Kidney epithelial cell (primary cell): ENCODE data around the gene UQCR10. TPM values are rescaled to one million over a fixed set of nuclear protein-coding genes. Genes with fewer than 3 reads are reported as not detected.

Experiments used
- DNase-seq: peaks from one replicate; pipeline ENCODE4 v3.0.0-alpha.2; 2010; ENCODE audit warnings: low read depth
- H3K27me3 ChIP-seq: 2 replicates; pipeline ENCODE4 v1.6.0; 2011; ENCODE audit warnings: low read length; ENCODE audit not compliant: control insufficient read depth, insufficient read depth
- H3K36me3 ChIP-seq: 2 replicates; pipeline ENCODE4 v1.5.1; 2011; ENCODE audit warnings: low read length; ENCODE audit not compliant: control insufficient read depth, insufficient read depth
- H3K4me3 ChIP-seq: 2 replicates; pipeline ENCODE4 v1.5.1; 2011; ENCODE audit warnings: low read depth, mild to moderate bottlenecking, control low read depth, low read length
- CTCF ChIP-seq: IDR thresholded peaks from 2 replicates; pipeline ENCODE4 v1.5.1; 2011; ENCODE audit warnings: mild to moderate bottlenecking, moderate library complexity, low read length, control low read depth, inconsistent platforms; ENCODE audit not compliant: insufficient read depth, poor library complexity, severe bottlenecking
- total RNA-seq: library from RNA; depleted of rRNA; stranded (reverse); fragments of >200 nt; gene quantifications from 2 replicates; pipeline ENCODE4 v1.2.3, GENCODE V29; 2015

UQCR10 gene
- total RNA-seq, 1 donor from 2014 or later = 62.0 TPM

GRCh38 chr22:29722151-29722550 lies 45.0 kb upstream of the UQCR10 start:
- DNase-seq = no peak
- Histone ChIP-seq H3K36me3 (no peaks in the 10 kb centered on the region), H3K4me3 (no peak overlapping the region), H3K27me3 (peaks cover 53% of the 10 kb centered on the region)
- no peak for TF ChIP-seq CTCF

GRCh38 chr22:29722587-29722986 lies 44.6 kb upstream of the UQCR10 start:
- peaks cover 53% of the 10 kb centered on the region for H3K27me3 ChIP-seq
- no peak for TF ChIP-seq CTCF

GRCh38 chr22:29723766-29724165 lies 43.4 kb upstream of the UQCR10 start:
- Histone ChIP-seq H3K4me3 (no peak overlapping the region), H3K36me3 (no peaks in the 10 kb centered on the region), H3K27me3 (peaks cover 46% of the 10 kb centered on the region)
- no peak for TF ChIP-seq CTCF
- no peak for DNase-seq

More at GRCh38 chr22:29722587-29722986, 44.6 kb upstream of the UQCR10 start:
- Histone ChIP-seq H3K4me3 (no peak overlapping the region), H3K36me3 (no peaks in the 10 kb centered on the region)
- no peak for DNase-seq

- H3K4me3 ChIP-seq = no peak overlapping the region
- DNase-seq = no peak
- no peaks in the 10 kb centered on the region for H3K36me3 ChIP-seq
- H3K27me3 ChIP-seq = peaks cover 37% of the 10 kb centered on the region
- TF ChIP-seq CTCF = no peak
Measured at GRCh38 chr22:29724843-29725242, 42.3 kb upstream of the UQCR10 start.

GRCh38 chr22:29726106-29726505 lies 41.1 kb upstream of the UQCR10 start:
- Histone ChIP-seq H3K4me3 (no peak overlapping the region), H3K36me3 (no peaks in the 10 kb centered on the region), H3K27me3 (peaks cover 30% of the 10 kb centered on the region)
- DNase-seq = no peak
- no peak for TF ChIP-seq CTCF

- no peak for DNase-seq
- TF ChIP-seq CTCF = no peak
- H3K27me3 ChIP-seq = peaks cover 25% of the 10 kb centered on the region
Measured at GRCh38 chr22:29726512-29727130, 40.5 kb upstream of the UQCR10 start.

More at GRCh38 chr22:29726512-29727130, 40.5 kb upstream of the UQCR10 start:
- H3K36me3 ChIP-seq = no peaks in the 10 kb centered on the region
- no peak overlapping the region for H3K4me3 ChIP-seq
